HepG2 (cell line): Measurements from ENCODE around the gene TPM2. TPM values are rescaled to one million over a fixed set of nuclear protein-coding genes. Genes with fewer than 3 reads are reported as not detected.

ENCODE experiments used
- FOXO1 ChIP-seq: sonication (generic); formaldehyde crosslinking; IDR thresholded peaks from 2 replicates; pipeline ENCODE4 v1.4.0; 2020; ENCODE audit warnings: missing genetic modification reagents
- GTF3A ChIP-seq: sonication (generic); formaldehyde crosslinking; conservative IDR thresholded peaks from 2 replicates; pipeline ENCODE4 v1.4.0; 2020; ENCODE audit warnings: mild to moderate bottlenecking, missing genetic modification reagents
- HMG20B ChIP-seq: conservative IDR thresholded peaks from 2 replicates; pipeline ENCODE4 v1.6.1; 2016; ENCODE audit warnings: missing genetic modification reagents, missing compliant biosample characterization
- HMGA1 ChIP-seq: sonication (generic); formaldehyde crosslinking; conservative IDR thresholded peaks from 2 replicates; pipeline ENCODE4 v1.4.0; 2020; ENCODE audit warnings: missing genetic modification reagents
- SIX1 ChIP-seq: sonication (generic); formaldehyde crosslinking; IDR thresholded peaks from 2 replicates; pipeline ENCODE4 v1.4.0; 2020; ENCODE audit warnings: missing genetic modification reagents, borderline replicate concordance
- SMC3 ChIP-seq: IDR thresholded peaks from 2 replicates; pipeline ENCODE4 v1.6.1; 2011; ENCODE audit warnings: low read length, improper control_type of control experiment
- SNAPC2 ChIP-seq: sonication (generic); formaldehyde crosslinking; IDR thresholded peaks from 2 replicates; pipeline ENCODE4 v1.8.1; 2022; ENCODE audit warnings: mild to moderate bottlenecking, missing genetic modification reagents
- SP4 ChIP-seq: sonication (generic); formaldehyde crosslinking; IDR thresholded peaks from 2 replicates; pipeline ENCODE4 v1.8.1; 2023; ENCODE audit warnings: mild to moderate bottlenecking, missing genetic modification reagents
- SRSF9 ChIP-seq: fragments of 200-400 bp; formaldehyde crosslinking; IDR thresholded peaks from 2 replicates; pipeline ENCODE4 v1.6.1; 2018; ENCODE audit warnings: borderline replicate concordance, mild to moderate bottlenecking, low read depth, low read length; ENCODE audit not compliant: insufficient read depth, poor library complexity, severe bottlenecking
- TGIF2 ChIP-seq: IDR thresholded peaks from 2 replicates; pipeline ENCODE4 v1.6.1; 2016; ENCODE audit warnings: control low read depth, missing compliant biosample characterization
- TMF1 ChIP-seq: sonication (generic); formaldehyde crosslinking; IDR thresholded peaks from 2 replicates; pipeline ENCODE4 v1.8.1; 2022; ENCODE audit warnings: low read depth, missing genetic modification reagents
- ZNF3 ChIP-seq: IDR thresholded peaks from 2 replicates; pipeline ENCODE4 v1.7.0; 2017; ENCODE audit warnings: inconsistent platforms
- ZNF331 ChIP-seq: sonication (generic); formaldehyde crosslinking; IDR thresholded peaks from 2 replicates; pipeline ENCODE4 v1.4.0; 2020; ENCODE audit warnings: missing genetic modification reagents
- ZNF674 ChIP-seq: sonication (generic); formaldehyde crosslinking; IDR thresholded peaks from 2 replicates; pipeline ENCODE4 v1.5.0; 2020; ENCODE audit warnings: low read depth, mild to moderate bottlenecking, missing genetic modification reagents
- polyA plus RNA-seq, 8 experiments: library from polyadenylated mRNA; depleted of rRNA in 3 of 8; stranded (reverse) in 7 of 8; unstranded in 1 of 8; fragments of >200 nt; fragmentation: Illumina TruSeq in 4 of 8; extraction: Trizol in 4 of 8; gene quantifications; 2 replicates each; pipeline versions ENCODE4 v1.2.1 to v1.2.3, GENCODE V29; 2011 to 2016; ENCODE audit warnings: low read depth in 4 of 8, missing spikeins in 1 of 8, mixed read lengths in 1 of 8; ENCODE audit not compliant: insufficient read depth in 1 of 8
- total RNA-seq, 5 experiments: library from RNA; depleted of rRNA; stranded (reverse); fragments of >200 nt; fragmentation: Illumina TruSeq; extraction: Trizol; gene quantifications; 2 replicates each; pipeline ENCODE4 v1.2.3, GENCODE V29; 2016; ENCODE audit warnings: low read depth in 1 of 5
- TF ChIP-seq, protein P1 (sequence below): sonication (generic); formaldehyde crosslinking; IDR thresholded peaks from 2 replicates; pipeline ENCODE4 v1.5.1; 2020; ENCODE audit warnings: mild to moderate bottlenecking, moderate library complexity, missing genetic modification reagents
- TF ChIP-seq, protein P2 (sequence below): sonication (generic); formaldehyde crosslinking; IDR thresholded peaks from 2 replicates; pipeline ENCODE4 v1.4.0; 2020; ENCODE audit warnings: missing genetic modification reagents
- TF ChIP-seq, protein P3 (sequence below): sonication (generic); formaldehyde crosslinking; IDR thresholded peaks from 2 replicates; pipeline ENCODE4 v1.9.0; 2022; ENCODE audit warnings: missing genetic modification reagents, mild to moderate bottlenecking, borderline replicate concordance
- TF ChIP-seq, protein P4 (sequence below): sonication (generic); formaldehyde crosslinking; IDR thresholded peaks from 2 replicates; pipeline ENCODE4 v1.8.1; 2023; ENCODE audit warnings: mild to moderate bottlenecking, inconsistent platforms, moderate library complexity, missing genetic modification reagents, borderline replicate concordance
- TF ChIP-seq, protein P5 (sequence below): IDR thresholded peaks from 2 replicates; pipeline ENCODE4 v1.6.1; 2012; ENCODE audit warnings: low read depth, low read length, improper control_type of control experiment

TPM2 gene
- total and polyA plus RNA-seq, 2 of the 13 experiments (the other 11 are each of a cell fraction or from before 2014, with no cell fraction given), result 3.1 to 10.7 TPM

DNA sequence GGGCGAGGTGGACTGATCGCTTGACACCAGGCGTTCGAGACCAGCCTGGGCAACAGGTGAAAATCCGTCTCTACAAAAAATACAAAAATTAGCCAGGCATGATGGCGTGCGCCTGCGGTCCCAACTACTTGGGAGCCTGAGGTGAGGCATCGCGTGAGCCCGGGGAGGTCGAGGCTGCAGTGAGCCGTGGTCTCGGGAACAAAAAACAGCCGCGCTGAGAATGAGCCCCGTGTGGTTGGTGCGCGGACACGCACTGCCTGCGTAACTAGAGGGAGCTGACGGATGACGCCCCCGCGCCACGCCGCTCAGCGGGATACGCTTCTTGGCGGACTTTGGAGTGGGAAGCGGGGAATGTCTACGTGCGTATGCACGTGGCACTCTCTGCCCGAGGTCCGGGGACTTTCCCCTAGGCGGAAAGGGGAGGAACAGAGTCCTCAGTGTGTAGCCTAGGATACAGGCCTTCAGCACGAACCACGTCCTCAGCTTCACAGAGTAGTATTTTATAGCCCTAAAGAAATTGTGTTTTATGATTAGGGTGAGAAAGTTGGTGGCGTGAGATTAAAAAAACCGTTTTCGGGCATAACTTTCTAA lies 32.1 kb downstream of the TPM2 start, which contains the start of gene RMRP (continued):
- TF ChIP-seq, protein P1, sequence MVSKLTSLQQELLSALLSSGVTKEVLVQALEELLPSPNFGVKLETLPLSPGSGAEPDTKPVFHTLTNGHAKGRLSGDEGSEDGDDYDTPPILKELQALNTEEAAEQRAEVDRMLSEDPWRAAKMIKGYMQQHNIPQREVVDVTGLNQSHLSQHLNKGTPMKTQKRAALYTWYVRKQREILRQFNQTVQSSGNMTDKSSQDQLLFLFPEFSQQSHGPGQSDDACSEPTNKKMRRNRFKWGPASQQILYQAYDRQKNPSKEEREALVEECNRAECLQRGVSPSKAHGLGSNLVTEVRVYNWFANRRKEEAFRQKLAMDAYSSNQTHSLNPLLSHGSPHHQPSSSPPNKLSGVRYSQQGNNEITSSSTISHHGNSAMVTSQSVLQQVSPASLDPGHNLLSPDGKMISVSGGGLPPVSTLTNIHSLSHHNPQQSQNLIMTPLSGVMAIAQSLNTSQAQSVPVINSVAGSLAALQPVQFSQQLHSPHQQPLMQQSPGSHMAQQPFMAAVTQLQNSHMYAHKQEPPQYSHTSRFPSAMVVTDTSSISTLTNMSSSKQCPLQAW (CRISPR knock-in tag), result peak; percentile 99
- 0 out of 2 replicates have a peak, but pooled peaks have one; percentile 38 for TF ChIP-seq ZNF3 (CRISPR knock-in tag)
- TF ChIP-seq TGIF2 (CRISPR knock-in tag), result peak; percentile 78
- no peak; the same call in none of the 2 replicates for TF ChIP-seq SIX1 (CRISPR knock-in tag)
- TF ChIP-seq, protein P2, sequence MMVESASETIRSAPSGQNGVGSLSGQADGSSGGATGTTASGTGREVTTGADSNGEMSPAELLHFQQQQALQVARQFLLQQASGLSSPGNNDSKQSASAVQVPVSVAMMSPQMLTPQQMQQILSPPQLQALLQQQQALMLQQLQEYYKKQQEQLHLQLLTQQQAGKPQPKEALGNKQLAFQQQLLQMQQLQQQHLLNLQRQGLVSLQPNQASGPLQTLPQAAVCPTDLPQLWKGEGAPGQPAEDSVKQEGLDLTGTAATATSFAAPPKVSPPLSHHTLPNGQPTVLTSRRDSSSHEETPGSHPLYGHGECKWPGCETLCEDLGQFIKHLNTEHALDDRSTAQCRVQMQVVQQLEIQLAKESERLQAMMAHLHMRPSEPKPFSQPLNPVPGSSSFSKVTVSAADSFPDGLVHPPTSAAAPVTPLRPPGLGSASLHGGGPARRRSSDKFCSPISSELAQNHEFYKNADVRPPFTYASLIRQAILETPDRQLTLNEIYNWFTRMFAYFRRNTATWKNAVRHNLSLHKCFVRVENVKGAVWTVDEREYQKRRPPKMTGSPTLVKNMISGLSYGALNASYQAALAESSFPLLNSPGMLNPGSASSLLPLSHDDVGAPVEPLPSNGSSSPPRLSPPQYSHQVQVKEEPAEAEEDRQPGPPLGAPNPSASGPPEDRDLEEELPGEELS (CRISPR knock-in tag), result peak; percentile 92
- TF ChIP-seq TMF1, result peak; percentile 94
- TF ChIP-seq, protein P3, sequence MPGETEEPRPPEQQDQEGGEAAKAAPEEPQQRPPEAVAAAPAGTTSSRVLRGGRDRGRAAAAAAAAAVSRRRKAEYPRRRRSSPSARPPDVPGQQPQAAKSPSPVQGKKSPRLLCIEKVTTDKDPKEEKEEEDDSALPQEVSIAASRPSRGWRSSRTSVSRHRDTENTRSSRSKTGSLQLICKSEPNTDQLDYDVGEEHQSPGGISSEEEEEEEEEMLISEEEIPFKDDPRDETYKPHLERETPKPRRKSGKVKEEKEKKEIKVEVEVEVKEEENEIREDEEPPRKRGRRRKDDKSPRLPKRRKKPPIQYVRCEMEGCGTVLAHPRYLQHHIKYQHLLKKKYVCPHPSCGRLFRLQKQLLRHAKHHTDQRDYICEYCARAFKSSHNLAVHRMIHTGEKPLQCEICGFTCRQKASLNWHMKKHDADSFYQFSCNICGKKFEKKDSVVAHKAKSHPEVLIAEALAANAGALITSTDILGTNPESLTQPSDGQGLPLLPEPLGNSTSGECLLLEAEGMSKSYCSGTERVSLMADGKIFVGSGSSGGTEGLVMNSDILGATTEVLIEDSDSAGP (CRISPR knock-in tag), result peak; percentile 94
- 0 out of 2 replicates have a peak, but pooled peaks have one; percentile 75 for TF ChIP-seq SP4 (CRISPR knock-in tag)
- peak; percentile 94; the same call in 1 of the 2 replicates for TF ChIP-seq ZNF674 (CRISPR knock-in tag)
- peak; percentile 100 for TF ChIP-seq SNAPC2 (CRISPR knock-in tag)
- 0 out of 2 replicates have a peak, but pooled peaks have one; percentile 84 for TF ChIP-seq GTF3A (CRISPR knock-in tag)
- TF ChIP-seq FOXO1 (CRISPR knock-in tag), result peak; percentile 78; the same call in 1 of the 2 replicates
- TF ChIP-seq HMG20B (CRISPR knock-in tag), result peak; percentile 78; the same call in 1 of the 2 replicates
- TF ChIP-seq, protein P4, sequence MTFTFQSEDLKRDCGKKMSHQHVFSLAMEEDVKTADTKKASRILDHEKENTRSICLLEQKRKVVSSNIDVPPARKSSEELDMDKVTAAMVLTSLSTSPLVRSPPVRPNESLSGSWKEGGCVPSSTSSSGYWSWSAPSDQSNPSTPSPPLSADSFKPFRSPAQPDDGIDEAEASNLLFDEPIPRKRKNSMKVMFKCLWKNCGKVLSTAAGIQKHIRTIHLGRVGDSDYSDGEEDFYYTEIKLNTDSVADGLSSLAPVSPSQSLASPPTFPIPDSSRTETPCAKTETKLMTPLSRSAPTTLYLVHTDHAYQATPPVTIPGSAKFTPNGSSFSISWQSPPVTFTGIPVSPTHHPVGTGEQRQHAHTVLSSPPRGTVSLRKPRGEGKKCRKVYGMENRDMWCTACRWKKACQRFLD (CRISPR knock-in tag), result peak; percentile 79
- TF ChIP-seq, protein P5, sequence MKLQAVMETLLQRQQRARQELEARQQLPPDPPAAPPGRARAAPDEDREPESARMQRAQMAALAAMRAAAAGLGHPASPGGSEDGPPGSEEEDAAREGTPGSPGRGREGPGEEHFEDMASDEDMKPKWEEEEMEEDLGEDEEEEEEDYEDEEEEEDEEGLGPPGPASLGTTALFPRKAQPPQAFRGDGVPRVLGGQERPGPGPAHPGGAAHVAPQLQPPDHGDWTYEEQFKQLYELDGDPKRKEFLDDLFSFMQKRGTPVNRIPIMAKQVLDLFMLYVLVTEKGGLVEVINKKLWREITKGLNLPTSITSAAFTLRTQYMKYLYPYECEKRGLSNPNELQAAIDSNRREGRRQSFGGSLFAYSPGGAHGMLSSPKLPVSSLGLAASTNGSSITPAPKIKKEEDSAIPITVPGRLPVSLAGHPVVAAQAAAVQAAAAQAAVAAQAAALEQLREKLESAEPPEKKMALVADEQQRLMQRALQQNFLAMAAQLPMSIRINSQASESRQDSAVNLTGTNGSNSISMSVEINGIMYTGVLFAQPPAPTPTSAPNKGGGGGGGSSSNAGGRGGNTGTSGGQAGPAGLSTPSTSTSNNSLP, result no peak
- peak; percentile 98 for TF ChIP-seq ZNF331 (CRISPR knock-in tag)
- no peak for TF ChIP-seq SMC3
- no peak for TF ChIP-seq SRSF9
- no peak for TF ChIP-seq HMGA1 (CRISPR knock-in tag)
